HS-5 (cell line): ENCODE data around the gene SYCN.
"Not testable (repeated sequence)": the region's sequence is repeated elsewhere in the genome, so short reads cannot be mapped to it uniquely, and the experiment has no call there.

Experiments used
- DNase-seq: peaks from one replicate; pipeline ENCODE4 v3.0.0-alpha.2; 2012; ENCODE audit warnings: low read depth

Gene SYCN

GRCh38 chr19:39224910-39225309, 20.8 kb upstream of the SYCN start:
- no peak for DNase-seq

- no peak for DNase-seq
Observed at GRCh38 chr19:39223703-39224279, 19.7 kb upstream of the SYCN start.

- DNase-seq, result not testable (repeated sequence)
Observed at GRCh38 chr19:39219108-39219507, 15.0 kb upstream of the SYCN start.

- no peak for DNase-seq
Observed at GRCh38 chr19:39218230-39219007, 14.4 kb upstream of the SYCN start.

- no peak for DNase-seq
Observed at GRCh38 chr19:39217094-39217493, 13.0 kb upstream of the SYCN start.

GRCh38 chr19:39215323-39215722, 11.3 kb upstream of the SYCN start:
- DNase-seq, result not testable (repeated sequence)

GRCh38 chr19:39212375-39212742, 8.3 kb upstream of the SYCN start:
- no peak for DNase-seq

- DNase-seq, result no peak
Observed at GRCh38 chr19:39211731-39212374, 7.8 kb upstream of the SYCN start.

GRCh38 chr19:39209196-39209595, 5.1 kb upstream of the SYCN start:
- DNase-seq, result no peak

- DNase-seq, result no peak
Observed at GRCh38 chr19:39208175-39208795, 4.2 kb upstream of the SYCN start.

GRCh38 chr19:39207293-39207836, 3.3 kb upstream of the SYCN start:
- no peak for DNase-seq

GRCh38 chr19:39206122-39206521, 2.1 kb upstream of the SYCN start:
- no peak for DNase-seq

- no peak for DNase-seq
Observed at GRCh38 chr19:39205449-39205764, 1.3 kb upstream of the SYCN start.

GRCh38 chr19:39202998-39203355, 1.1 kb downstream of the SYCN start:
- no peak for DNase-seq

GRCh38 chr19:39200803-39201115, 3.3 kb downstream of the SYCN start:
- no peak for DNase-seq

GRCh38 chr19:39200066-39200802, 3.8 kb downstream of the SYCN start:
- no peak for DNase-seq

GRCh38 chr19:39199025-39199424, 5.0 kb downstream of the SYCN start:
- no peak for DNase-seq

GRCh38 chr19:39197808-39198207, 6.3 kb downstream of the SYCN start:
- DNase-seq, result no peak

- no peak for DNase-seq
Observed at GRCh38 chr19:39196860-39197562, 7.1 kb downstream of the SYCN start, which contains the start of gene NCCRP1. NCCRP1 (plus strand) TSS chr19:39196964; CDS start chr19:39196983, 19 bp downstream.

GRCh38 chr19:39196320-39196719, 7.7 kb downstream of the SYCN start:
- DNase-seq, result no peak

GRCh38 chr19:39195755-39196154, 8.3 kb downstream of the SYCN start:
- no peak for DNase-seq
